Transverse colon (tissue), 4 donors: Measurements from ENCODE around the gene ALOX5AP. TPM values are rescaled to one million over a fixed set of nuclear protein-coding genes. Genes with fewer than 3 reads are reported as not detected.

Experiments used
- DNase-seq: peaks from one replicate; pipeline ENCODE4 v3.0.0-alpha.2; 2019
- H3K27ac ChIP-seq, 4 donors: fragments of 200-600 bp; sonication (generic); 2 replicates each; pipeline ENCODE4 v1.5.1; 2016 to 2018; ENCODE audit warnings: inconsistent platforms in 4 of 4
- H3K27me3 ChIP-seq: fragments of 200-600 bp; sonication (generic); 2 replicates; pipeline ENCODE4 v1.5.1; 2017; ENCODE audit warnings: inconsistent platforms
- H3K36me3 ChIP-seq, 4 donors: fragments of 200-600 bp; sonication (generic); 2 replicates each; pipeline ENCODE4 v1.5.1; 2017 to 2019; ENCODE audit warnings: inconsistent platforms in 4 of 4
- H3K4me1 ChIP-seq, 4 donors: fragments of 200-600 bp; sonication (generic); 2 replicates each; pipeline ENCODE4 v1.5.1; 2017 to 2020; ENCODE audit warnings: inconsistent platforms in 4 of 4
- H3K4me3 ChIP-seq, 4 donors: fragments of 200-600 bp; sonication (generic); 1 replicate in 1 of 4; 2 replicates in 3 of 4; pipeline versions ENCODE4 v1.5.1 to v1.6.1; 2017 to 2019; ENCODE audit warnings: inconsistent platforms in 4 of 4
- H3K9me3 ChIP-seq, 2 donors: fragments of 200-600 bp; sonication (generic); 2 replicates each; pipeline ENCODE4 v1.5.1; 2017 to 2019; ENCODE audit warnings: inconsistent platforms in 2 of 2
- EP300 ChIP-seq: sonication (generic); formaldehyde crosslinking; IDR thresholded peaks from one replicate; pipeline ENCODE4 v1.6.1; 2017; ENCODE audit warnings: antibody characterized with exemption, low read depth
- POLR2A ChIP-seq: fragments of 450-650 bp; IDR thresholded peaks from one replicate; pipeline ENCODE4 v1.6.1; 2016; ENCODE audit warnings: antibody characterized with exemption, mild to moderate bottlenecking, moderate library complexity
- POLR2AphosphoS5 ChIP-seq, 3 donors: sonication (generic); formaldehyde crosslinking; IDR thresholded peaks; one replicate each; pipeline ENCODE4 v1.6.1; 2016; ENCODE audit warnings: antibody characterized with exemption in 3 of 3
- WGBS, 2 donors: methylation state at CpG; one replicate each; pipeline ENCODE4 v1.1.5; 2018; ENCODE audit warnings: low coverage in 1 of 2; 5-methylcytosine and 5-hydroxymethylcytosine counted together
- in situ Hi-C, 4 donors: fragments of 200-750 bp; cut with MboI; loops; one replicate each; pipeline versions ENCODE4 v1.15.0 to v1.15.1; 2017; ENCODE audit warnings: low sequenced_read_pairs in 3 of 4, low pct_ligation_motif_present in 1 of 4, low pct_unique_long_range_greater_than_20kb in 1 of 4
- intact Hi-C: fragments of 100-400 bp; cut with DNase I; formaldehyde crosslinking; loops from one replicate; pipeline ENCODE4 v1.15.1; 2023; ENCODE audit warnings: low total_unique reads
- total RNA-seq, 4 donors: library from RNA; depleted of rRNA; stranded (reverse); fragments of >200 nt; gene quantifications; one replicate each; pipeline ENCODE4 v1.1.0, GENCODE V29; 2016
- TF ChIP-seq, protein P1 (sequence below), 5 experiments: fragments of 200-600 bp in 3 of 5; fragments of 450-650 bp in 2 of 5; sonication (generic) in 3 of 5; IDR thresholded peaks; 1 replicate in 2 of 5; 2 replicates in 3 of 5; pipeline ENCODE4 v1.5.1; 2016 to 2017; ENCODE audit warnings: antibody characterized with exemption in 5 of 5, inconsistent platforms in 3 of 5, mild to moderate bottlenecking in 2 of 5, moderate library complexity in 1 of 5

The ALOX5AP gene
- total RNA-seq, 4 donors from 2014 or later: 1.2 to 18.7 (median 14.1) TPM

DNA sequence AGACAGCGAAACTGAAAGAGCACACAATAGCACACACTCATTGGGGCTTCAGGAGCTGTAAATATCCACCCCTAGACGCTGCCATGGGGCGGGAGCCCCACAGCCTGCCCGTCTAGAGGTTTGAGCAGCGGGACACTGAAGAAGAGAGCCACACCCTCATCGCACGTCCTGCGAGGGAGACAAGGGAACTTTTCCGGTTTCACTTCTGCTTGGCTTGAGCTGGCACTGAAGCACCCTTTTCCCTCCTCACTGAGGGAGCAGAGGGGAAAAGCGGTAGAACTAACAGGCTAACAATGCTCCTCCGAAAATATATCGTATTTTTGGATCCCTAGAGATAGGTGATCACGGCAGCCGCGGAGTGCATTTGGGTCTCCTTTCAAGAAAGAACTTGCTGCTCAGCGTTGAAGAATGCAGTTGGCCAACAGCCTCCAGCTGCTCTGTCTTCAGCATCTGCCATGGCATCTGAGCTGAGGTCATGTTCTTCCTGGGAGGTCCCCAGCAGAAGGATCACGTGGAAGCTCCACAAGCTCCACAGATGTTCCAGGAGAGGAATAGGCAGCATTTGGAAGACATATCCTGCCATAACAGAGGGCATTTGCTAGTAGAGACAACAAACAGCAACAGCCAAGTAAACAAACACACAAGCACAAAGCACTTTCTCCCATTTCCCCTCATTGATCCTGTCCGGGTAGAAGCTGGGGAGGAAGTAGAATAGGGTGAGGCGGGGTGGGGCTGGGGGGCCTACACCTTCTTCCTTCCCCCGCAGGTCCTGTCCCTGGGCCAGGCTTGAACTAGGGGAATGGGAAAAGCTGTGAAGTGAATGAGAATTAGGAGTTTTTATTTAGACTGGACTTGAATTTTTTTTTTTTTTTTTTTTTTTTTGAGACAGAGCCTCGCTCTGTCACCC lies 44.8 kb upstream of the ALOX5AP start:
- TF ChIP-seq POLR2AphosphoS5 (IDR thresholded peaks at IDR 0.05): peak; percentile 65 to 75 (median 66)
- peak; percentile 27 for TF ChIP-seq POLR2A
- no peak for TF ChIP-seq EP300
- Histone ChIP-seq H3K4me3 (peak overlapping the region in 3 of 4 donors; percentile 15 to 43 (median 30)), H3K27me3 (no peaks in the 10 kb centered on the region), H3K4me1 (peaks cover 0 to 19% (median 15%) of the 10 kb centered on the region in 4 donors), H3K36me3 (no peaks in the 10 kb centered on the region), H3K9me3 (no peaks in the 10 kb centered on the region), H3K27ac (peak overlapping the region; percentile 71 to 79 (median 74))
- DNase-seq: peak; percentile 74
- intact Hi-C loops: no loop called here
- 25 to 40% methylated on average over 2 to 21 of the region's 21 CpGs for WGBS, 2 donors
- in situ Hi-C loops: no loop called here

DNA sequence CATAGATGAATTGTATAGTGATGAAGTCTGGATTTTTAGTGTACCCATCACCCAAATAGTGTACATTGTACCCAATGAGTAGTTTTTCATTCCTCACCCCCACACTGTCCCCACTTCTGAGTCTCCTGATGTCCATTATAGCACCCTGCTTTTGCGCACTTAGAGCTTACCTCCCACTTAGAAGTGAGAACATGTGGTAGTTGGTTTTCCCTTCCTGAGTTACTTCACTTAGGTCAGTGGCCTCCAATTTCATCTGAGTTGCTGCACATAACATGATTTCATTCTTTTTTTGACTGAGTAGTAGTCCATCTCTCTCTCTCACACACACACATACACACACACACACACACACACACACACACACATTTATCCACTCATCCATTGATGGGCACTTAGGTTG lies 43.2 kb upstream of the ALOX5AP start:
- intact Hi-C loops (no loop called here), in situ Hi-C loops (no loop called here)
- TF ChIP-seq EP300: no peak
- TF ChIP-seq, protein P1, sequence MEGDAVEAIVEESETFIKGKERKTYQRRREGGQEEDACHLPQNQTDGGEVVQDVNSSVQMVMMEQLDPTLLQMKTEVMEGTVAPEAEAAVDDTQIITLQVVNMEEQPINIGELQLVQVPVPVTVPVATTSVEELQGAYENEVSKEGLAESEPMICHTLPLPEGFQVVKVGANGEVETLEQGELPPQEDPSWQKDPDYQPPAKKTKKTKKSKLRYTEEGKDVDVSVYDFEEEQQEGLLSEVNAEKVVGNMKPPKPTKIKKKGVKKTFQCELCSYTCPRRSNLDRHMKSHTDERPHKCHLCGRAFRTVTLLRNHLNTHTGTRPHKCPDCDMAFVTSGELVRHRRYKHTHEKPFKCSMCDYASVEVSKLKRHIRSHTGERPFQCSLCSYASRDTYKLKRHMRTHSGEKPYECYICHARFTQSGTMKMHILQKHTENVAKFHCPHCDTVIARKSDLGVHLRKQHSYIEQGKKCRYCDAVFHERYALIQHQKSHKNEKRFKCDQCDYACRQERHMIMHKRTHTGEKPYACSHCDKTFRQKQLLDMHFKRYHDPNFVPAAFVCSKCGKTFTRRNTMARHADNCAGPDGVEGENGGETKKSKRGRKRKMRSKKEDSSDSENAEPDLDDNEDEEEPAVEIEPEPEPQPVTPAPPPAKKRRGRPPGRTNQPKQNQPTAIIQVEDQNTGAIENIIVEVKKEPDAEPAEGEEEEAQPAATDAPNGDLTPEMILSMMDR (IDR thresholded peaks at IDR 0.05): no peak
- TF ChIP-seq POLR2A: no peak
- no peak for TF ChIP-seq POLR2AphosphoS5 (IDR thresholded peaks at IDR 0.05)
- 83 to 92% methylated on average over 1 of the region's 1 CpG for WGBS, 2 donors
- no peak for DNase-seq
- Histone ChIP-seq H3K27ac (no peak overlapping the region), H3K36me3 (no peaks in the 10 kb centered on the region), H3K4me3 (no peak overlapping the region), H3K4me1 (peaks cover 0 to 23% (median 13%) of the 10 kb centered on the region in 4 donors), H3K9me3 (no peaks in the 10 kb centered on the region), H3K27me3 (no peaks in the 10 kb centered on the region)

DNA sequence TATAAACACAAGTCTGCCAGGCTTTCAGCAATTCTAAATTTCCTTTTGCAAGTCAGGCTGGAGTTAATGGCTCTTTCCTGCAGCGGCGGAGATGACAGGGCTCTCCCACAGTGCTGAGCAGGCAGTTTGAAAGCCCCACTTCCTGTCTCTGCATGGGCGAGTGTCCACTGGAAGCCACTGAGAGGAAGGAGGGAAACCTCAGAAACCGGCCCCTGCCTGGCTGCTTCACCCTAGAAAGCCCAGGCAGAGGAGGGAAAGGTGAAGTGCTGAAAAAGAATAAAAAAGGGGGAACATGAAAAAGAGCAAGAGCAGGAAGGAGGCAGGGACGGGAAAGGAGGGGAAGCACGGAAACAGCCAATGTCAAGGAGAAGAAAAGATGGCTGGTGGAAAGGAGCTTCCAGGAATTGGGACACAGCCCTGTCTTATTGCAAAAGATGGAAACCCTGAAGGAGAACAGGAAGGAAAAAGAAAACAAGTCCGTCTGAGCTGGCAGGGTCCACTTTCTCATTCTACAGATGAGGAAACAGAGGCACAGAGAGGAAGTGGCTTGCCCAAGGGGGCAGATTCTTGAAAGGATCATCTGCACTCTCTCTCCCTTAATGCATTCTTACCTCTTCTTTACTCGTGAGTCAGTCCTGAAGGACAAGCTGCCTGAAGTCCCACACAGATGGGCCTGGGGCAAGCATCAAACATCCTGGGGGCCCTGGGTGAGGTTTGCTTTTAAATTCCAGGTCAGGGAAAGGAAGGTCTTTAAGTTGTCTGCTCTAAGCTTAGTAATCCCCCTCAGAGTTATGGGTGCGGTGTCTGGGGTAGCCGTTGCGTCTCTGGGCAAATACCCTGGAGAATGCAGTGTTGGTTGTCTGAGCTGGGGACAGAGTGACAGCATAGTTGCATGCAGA lies 38.8 kb upstream of the ALOX5AP start:
- H3K4me3 ChIP-seq: no peak overlapping the region
- peak overlapping the region in 3 of 4 donors; percentile 5 to 64 (median 18) for H3K27ac ChIP-seq
- H3K36me3 ChIP-seq: no peaks in the 10 kb centered on the region
- 27 to 51% methylated on average over 6 to 11 of the region's 11 CpGs for WGBS, 2 donors
- no peaks in the 10 kb centered on the region for H3K27me3 ChIP-seq
- TF ChIP-seq, protein P1 (IDR thresholded peaks at IDR 0.05): no peak
- TF ChIP-seq POLR2AphosphoS5 (IDR thresholded peaks at IDR 0.05) (no peak), EP300 (no peak), POLR2A (no peak)
- in situ Hi-C loops (no loop called here), intact Hi-C loops (no loop called here)
- peaks cover 0 to 28% (median 8%) of the 10 kb centered on the region in 4 donors for H3K4me1 ChIP-seq
- no peaks in the 10 kb centered on the region for H3K9me3 ChIP-seq
- peak; percentile 25 for DNase-seq

DNA sequence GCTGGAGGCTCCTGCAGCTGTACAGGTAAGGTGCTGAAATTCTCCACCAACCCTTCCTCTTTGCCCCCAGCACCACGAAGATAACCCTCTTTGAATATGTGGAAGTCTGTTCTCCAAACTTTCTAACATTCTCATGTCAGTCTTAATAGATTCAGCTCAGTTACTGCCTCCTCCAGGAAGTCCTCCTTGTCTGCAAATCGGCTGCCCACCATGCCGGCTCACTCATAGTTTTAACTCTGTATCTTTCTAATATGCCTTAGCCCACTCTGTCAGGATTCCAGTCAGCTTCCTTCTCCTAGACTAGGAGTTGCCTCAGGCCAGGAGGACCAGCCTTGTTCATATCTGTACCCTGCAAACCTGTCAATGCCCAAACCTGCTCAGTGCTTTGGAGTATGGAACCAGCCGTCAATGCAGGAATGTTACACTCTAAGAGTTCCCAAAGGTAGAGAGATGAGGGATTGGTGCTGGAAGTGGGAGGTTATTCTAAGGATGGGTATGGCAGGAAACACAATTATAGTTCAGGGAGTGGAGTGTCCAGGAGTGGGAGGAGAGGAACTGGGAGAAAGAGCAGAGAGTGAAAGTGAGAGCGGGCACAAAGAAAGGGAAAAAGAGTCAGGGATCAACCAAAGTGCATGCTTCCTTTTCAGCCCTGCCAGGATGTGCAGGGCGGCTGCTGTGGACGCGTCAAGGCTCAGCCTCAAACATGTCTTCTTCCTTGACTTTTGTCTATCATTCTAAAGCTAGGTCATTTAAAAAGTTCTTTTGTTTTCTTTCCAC lies 38.0 kb upstream of the ALOX5AP start:
- intact Hi-C loops: no loop called here
- Histone ChIP-seq H3K36me3 (no peaks in the 10 kb centered on the region), H3K27me3 (no peaks in the 10 kb centered on the region), H3K9me3 (no peaks in the 10 kb centered on the region), H3K4me3 (peak overlapping the region in 1 of 4 donors; percentile 3), H3K27ac (peak overlapping the region in 3 of 4 donors; percentile 18 to 64 (median 51)), H3K4me1 (peaks cover 0 to 28% (median 8%) of the 10 kb centered on the region in 4 donors)
- no peak for DNase-seq
- in situ Hi-C loops: no loop called here
- WGBS, 2 donors: 45 to 78% methylated on average over 7 to 8 of the region's 8 CpGs
- TF ChIP-seq POLR2A: no peak
